NCI-H2196 treated with DMSO at 0.1 percent for 48 hours (cell line): ENCODE measurements around the gene SPATA31D1.
"Not testable (repeated sequence)": the region's sequence is repeated elsewhere in the genome, so short reads cannot be mapped to it uniquely, and the experiment has no call there.

Experiments used
- DNase-seq: peaks from one replicate; lab custom pipeline; 2025; ENCODE audit not compliant: unreplicated experiment; lab: John Stamatoyannopoulos, UW

The SPATA31D1 gene

DNA sequence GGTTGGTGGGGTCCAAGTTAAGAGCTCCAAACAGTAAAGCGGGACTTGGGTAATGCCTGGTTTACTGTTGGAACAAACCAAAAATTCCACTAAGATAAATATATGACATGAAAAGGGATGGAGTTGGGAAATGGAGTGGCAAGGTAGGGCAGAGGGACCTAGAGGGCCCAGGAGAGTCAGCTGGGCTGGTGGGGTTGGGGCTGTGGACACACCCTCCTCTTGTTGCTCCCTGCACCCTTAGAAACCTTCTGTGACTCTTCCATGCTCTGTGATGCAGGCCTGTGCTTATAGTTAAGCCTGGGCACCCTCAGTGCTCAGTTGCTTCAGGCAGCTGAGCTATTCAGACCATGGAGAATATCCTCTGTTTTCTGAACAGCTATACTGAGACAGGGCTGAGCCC is at the start of gene SPATA31D1:
SPATA31D1 (plus strand) TSS at position 301 of the 400 bp plus-strand sequence; CDS start at position 348, 47 bp downstream.
- not testable (repeated sequence) for DNase-seq

DNA sequence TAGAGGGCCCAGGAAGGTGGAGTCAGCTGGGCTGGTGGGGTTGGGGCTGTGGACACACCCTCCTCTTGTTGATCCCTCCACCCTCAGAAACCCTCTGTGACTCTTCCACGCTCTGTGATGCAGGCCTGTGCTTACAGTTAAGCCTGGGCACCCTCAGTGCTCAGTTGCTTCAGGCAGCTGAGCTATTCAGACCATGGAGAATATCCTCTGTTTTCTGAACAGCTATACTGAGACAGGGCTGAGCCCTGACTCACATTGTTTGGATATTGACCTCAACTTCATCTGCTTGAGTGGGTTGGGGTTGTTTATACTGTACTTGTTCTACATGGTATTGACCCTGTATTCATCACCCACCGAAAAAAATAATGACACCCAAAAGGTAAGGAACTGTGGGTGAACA is 45.2 kb upstream of the SPATA31D1 start, which contains the start of gene SPATA31D3:
SPATA31D3 (plus strand) TSS at position 108 of the 400 bp plus-strand sequence; CDS start at position 194, 86 bp downstream.
- not testable (repeated sequence) for DNase-seq

DNA sequence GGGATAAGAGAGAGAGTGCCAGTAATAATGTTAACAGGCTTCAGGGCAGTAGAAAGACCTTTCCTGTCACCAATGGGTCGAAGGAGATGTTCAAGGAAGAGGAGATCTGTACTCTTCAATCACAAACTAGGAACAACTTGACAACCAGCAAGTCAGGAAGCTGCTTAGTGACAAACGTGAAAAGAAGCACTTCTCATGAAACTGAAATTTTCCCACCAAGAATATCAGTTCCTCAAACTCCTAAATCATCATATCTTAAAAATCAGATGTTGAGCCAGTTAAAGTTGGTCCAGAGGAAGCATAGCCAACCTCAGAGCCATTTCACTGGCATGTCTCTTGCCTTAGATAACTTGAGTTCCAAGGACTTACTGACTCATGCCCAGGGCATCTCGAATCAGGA is 39.9 kb upstream of the SPATA31D1 start:
- DNase-seq: not testable (repeated sequence)

DNA sequence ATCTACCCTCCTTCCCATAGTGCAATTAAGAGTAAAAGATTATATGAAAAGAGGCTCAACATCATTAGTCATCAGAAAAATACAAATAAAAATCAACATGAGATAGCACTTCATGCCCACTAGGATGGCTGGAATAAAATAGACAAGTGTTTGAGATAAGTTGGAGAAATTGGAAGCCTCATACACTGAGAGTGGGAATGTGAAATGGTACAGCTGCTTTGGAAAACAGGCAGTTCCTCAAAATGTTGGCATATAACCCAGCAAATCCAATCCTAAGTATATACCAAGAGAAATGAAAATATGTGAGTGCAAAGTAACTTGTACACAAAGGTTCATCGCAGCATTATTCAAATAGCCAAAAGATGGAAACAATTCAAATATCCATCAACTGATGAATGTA is 35.5 kb upstream of the SPATA31D1 start:
- DNase-seq: no peak

DNA sequence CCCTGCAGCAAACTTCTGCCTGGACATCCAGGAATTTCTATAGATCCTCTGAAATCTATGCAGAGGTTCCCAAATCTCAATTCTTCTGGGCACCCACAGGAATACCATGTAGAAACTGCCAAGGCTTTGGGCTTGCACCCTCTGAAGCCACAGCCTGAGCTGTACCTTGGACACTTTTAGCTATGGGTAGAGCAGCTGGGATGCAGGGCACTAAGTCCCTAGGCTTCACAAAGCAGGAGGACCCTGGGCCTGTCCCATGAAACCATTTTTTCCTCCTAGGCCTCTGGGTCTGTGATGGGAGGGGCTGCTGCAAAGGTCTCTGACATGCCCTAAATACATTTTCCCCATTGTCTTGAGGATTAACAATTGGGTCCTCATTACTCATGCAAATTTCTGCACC is 32.9 kb upstream of the SPATA31D1 start:
- DNase-seq: no peak

DNA sequence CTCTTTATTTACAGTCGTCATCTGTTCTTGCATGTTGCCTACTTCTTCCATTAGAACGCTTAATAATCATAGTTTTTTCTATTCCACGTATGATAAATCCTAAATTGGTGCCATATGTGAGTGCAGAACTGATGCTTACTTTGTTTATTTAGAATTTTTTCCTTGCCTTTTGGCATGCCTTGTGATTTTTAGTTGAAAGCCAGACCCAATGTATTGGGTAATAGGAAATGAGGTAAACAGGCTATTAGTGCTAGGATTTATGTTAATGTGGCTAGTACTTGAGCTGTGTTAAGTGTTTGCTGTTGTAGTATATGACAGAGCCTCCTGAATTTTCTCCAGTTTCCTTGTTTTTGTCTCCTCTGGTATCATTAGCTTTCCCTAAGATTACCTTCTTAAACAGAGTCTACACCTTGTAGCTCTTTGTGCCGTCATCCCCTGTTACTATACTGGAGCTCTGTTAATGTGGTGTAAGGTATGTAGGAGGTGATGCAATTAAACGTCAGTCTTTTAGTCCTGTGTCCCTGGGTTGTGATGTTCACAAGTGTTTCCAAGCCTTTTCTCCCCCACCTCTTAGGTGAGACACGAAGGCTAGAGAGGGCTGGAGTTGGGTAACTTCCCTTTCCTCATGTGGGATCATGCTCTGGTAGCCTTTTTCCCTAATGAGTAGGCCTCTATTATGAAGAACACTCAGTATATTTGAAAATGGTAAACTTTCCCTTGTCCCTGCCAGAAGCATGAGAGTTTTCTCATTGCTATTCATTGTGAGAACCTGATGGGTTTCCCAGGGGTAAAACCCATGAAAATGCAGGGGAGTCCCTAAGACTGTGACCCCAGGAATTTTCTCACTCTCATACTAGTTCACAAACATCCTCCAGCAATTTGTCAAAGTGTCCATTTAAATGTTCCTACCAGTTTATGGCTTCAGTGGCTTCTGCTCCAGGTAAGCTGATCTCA is 24.1 kb upstream of the SPATA31D1 start:
- DNase-seq: no peak

DNA sequence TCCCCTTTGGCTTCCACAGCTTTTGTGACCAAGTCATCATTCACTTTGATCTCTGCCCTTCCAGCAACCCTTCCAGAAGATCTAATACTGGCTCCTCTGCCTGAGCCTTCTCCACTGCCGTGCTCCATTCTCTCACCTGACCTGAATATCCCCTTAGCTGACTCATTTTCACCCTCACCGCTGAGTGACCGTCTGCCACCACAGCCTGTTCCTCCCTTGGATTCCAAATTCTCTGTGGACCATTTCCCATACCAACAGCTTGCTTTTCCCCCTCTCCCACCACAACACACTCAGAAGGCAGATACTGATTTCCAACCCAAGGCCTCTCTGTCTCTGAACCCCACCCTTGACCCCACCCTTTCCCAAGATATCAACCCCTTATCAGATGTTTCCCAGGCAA is 20.5 kb upstream of the SPATA31D1 start:
- DNase-seq: no peak

DNA sequence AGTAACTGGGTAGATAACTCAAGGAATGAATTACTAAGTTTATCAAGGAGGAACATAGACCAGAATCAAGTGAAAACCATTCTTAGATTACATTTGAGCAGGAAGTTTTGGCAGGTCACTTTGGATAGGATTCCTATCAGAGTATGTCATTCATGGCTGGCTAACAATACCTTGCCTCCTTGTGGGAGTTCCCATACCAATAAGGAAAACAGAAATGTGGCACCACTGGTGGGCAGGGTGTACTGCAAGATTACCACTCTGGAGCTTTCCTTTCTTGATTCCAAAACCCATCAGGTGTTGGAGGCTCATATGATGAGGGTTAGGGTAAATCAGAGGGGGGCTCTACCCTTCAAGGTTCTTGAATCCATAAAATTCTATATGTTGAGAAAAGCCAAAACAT is 18.6 kb upstream of the SPATA31D1 start:
- no peak for DNase-seq

DNA sequence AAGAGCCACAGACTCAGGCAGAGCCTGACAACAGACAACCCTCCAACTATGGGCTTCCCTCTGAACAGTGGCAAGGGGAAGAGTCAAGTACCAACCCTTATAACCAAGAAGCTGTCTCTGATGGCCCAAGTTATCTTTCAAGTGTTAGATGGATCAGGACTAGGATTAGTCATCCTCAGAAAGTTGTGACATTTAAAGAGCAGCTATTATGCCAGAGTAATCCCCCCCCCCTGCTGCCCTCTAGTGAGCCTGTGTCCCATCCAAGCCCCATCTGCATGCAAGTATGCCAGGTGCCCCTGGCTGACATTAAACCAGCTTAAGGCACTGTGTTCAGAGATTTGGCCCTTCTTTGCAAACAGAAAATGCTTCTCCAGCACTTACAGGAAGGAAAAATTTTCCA is 16.8 kb upstream of the SPATA31D1 start:
- DNase-seq: no peak

DNA sequence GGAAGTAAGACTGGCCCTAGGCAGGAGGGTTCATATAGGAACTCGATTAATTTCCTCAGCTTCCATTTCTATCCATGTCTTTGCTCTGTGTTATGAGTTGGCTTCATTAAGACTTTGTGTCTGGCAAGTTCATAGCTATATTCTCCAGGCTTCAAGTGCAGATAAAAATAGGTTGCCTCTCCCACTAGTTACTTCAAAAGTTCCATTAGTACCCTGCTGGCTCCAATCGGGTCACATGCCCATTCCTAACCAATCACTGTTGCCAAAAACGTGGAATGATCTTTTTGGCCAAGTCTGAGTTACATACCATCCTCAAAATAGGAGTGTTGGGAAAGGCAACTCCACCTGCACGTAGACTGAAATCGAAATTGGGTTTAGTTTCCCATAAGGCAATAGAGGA is 13.8 kb upstream of the SPATA31D1 start:
- no peak for DNase-seq

DNA sequence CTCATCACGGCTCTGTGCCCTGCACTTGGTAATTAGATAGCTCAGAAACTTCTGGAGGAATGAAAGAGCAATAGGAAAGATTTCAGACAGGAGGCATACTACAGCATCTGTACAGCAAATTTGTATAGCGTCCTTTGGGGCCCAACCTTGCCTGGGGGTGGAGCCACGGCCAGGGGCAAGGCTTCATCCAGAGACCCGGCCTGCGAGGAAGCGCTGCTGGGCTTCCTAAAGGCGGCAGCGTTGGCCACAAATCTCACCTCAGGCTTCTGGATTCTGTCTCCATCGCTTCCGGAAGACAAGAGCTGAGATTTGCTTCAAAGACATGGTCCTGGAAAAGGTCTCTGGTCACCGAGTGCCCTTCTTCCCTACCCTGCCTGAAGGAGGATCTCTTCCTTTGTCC is 12.2 kb upstream of the SPATA31D1 start:
- DNase-seq: no peak

DNA sequence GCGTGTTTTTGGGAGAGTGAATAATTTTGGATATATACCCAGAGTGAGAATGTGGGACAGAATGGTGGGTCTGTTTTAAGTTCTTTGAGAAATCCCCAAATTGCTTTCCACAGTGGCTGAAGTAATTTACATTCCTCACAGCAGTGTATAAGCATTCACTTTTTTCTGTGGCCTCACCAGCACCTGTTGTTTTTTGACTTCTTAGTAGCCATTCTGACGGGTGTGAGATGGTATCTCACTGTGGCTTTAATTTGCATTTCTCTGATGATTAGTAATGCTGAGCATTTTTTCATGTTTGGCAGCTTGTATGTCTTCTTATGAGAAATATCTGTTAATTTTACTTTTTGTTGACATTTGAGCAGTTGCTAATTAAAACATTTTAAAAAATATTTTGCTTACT is 9.4 kb upstream of the SPATA31D1 start:
- no peak for DNase-seq

DNA sequence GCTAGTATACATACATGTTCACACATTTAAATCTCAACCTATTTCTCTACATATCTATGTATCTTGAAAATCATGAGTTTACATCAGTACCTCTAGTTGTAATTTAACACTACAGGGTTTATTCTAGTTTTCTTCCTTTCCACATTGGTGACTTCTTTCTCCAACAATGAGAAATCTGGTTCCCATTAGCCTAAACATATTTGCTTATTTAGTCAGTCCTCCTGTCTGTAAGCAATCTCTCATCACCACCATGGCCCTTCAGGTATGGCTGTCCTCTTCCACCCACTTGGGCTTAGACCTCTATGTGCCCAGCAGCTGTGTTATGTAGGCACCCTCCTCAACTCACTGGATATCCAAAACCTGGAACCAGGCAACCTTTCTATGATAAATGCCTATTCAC is 8.0 kb upstream of the SPATA31D1 start:
- no peak for DNase-seq

DNA sequence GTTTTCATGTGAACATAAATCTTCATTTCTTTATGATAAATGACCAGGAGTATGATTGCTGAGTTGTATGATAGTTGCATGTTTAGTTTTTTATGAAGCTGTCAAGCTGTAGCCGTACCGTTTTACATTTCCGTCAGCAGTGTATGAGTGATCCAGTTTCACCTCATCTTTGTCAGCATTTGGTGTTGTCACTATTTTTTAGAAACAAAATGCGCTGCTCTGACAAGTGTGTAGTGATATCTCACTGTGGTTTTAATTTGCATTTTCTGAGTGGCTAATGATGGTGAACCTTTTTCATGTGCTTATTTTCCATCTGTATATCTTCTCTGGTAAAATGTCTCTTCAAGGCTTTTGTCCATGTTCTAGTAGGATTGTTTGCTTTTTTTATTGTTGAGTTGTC is 6.7 kb upstream of the SPATA31D1 start:
- DNase-seq: no peak

DNA sequence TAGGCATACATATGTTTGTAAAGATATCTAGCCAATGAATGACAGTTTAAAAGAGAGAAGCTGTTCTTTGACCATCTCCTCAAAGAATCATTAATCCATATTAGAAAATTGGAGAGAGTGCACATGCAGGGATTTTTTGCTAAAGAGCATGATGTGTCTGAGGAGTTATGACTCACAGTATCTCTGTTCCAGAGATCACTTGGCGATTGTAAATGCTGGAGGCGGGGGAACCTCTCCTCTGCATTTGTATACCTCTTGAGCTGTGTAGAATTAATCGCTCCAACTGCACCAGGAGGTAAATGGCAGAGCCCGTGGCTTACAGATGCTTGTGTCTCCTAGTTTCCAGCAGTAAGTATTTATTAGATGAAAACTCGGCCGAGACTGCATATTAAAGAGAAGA is 3.6 kb upstream of the SPATA31D1 start:
- no peak for DNase-seq

DNA sequence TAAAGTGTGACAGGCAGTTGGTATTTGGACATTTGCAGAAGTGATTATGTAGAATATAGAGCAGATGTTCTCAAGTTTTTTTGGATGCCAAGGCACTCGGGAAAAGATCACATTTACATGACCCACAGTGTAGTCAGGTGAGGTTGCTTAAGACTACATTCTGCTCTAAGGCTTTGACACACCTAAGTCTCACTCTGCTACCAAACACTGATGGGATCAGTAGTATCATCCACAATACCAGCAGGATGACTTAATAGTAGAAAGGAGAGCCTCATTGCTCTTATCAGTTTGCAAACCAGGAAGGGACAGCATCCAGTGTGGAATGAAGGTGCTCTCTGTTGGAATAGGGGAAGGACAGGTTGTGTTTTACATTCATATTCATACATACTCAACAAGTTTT is 2.5 kb upstream of the SPATA31D1 start:
- DNase-seq: no peak

DNA sequence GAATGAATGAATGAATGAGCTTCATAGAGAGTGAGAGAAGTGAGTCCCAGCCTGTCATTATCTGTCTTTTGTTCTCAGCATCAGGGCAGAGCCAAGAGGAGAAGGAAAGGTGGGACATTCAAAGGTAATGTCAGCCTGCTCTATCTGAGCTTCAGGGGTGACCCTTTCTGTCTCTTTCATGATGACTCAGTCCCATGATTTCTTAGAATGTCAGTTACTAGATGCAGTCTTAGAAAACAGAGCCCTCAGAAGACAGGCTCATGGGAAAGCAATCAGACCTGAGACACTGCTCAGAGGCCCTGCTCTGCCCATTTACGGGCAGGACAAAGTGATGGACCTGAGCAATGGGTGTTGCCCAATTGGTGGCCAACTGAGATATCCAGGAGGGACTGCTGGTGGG is 1.1 kb downstream of the SPATA31D1 start:
- no peak for DNase-seq

DNA sequence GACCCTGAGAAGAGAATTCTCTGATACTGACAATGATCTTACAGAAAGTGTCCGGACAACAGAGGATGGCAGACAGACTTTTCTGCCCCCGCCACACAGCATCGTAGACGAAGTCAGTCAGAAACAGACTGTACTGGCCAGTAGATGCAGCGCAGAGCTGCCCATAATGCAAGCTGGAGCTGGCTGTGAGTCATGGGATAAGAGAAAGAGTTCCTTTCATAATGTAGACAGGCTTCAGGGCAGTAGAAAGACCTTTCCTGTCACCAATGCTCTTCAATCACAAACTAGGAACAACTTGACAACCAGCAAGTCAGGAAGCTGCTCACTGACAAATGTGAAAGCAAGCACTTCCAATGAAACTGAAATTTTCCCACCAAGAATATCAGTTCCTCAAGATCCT is 5.1 kb downstream of the SPATA31D1 start:
- DNase-seq: no peak

DNA sequence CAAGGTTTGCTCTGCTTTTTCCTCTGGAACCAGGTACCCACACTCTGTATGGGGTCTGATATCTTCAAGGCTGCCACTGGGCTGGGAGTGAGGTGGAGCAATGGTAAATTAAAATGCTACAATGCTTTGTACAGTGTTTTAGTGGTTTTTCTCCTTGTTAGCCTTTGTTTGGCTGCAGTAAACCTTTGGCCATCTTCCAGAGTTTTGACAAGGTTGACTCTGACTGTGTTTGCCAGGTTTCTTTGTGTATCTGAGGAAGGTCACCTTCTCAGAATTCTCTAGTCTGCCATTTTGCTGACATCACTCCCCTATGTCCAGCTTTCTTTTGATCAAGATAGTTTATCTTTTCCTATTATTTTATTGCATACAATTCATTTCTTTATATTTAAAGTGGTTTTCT is 11.2 kb downstream of the SPATA31D1 start:
- peak; percentile 8 for DNase-seq

DNA sequence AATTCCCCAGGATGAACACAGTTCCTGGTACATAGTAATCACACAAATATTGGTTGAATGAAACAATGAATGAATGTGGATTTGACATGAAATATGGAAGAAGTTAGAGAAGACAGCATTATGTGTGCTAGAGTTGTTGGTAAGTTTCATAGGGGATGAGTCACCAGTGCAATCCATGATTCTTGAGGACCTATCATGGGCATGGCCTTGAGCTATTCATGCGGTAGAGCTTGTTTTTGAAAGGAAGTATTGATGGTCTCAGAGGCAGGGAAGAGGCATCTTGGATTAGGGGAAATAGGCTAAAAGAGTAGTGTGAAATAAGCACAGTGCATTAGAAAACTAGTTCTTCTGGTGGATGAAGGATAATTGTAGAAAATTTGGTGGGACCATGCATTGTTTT is 22.1 kb downstream of the SPATA31D1 start:
- DNase-seq: no peak

DNA sequence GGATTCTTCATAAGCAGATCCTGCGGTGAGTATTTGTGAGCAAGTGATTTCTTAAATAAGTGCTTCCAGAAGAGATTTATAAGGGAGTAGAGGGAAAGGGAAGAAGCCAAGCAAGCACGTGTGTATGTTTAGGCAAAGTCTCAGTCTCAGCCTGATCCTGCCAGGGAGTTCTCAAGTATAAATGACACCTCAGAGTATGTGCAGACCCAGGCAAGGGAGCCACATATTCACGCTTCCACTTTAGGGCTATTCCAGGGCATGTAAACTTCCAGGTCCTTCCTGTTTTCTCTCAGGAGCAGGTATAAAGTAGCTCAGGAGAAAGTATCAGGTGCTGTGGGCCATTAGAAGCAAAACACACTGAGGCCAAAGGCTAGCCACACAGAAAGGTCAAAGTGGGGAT is 22.6 kb downstream of the SPATA31D1 start:
- DNase-seq: no peak

DNA sequence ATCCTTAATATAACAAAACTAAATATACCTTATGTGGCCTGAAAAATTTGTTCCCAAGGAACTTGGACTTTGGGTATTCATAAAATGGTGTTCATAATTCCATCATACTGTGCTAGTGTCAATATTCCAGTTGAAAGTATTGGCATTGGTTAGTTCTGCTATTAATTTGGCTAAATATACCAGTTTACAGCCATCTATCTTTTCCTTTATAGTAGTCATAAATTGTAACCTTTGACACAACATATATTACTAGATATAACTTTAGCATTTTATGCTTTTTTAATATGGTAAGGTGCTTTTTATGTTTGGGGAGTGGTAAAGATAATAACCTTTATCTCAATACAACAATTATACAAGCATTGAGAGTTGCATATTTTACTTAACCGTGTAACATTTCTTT is 23.7 kb downstream of the SPATA31D1 start:
- no peak for DNase-seq

DNA sequence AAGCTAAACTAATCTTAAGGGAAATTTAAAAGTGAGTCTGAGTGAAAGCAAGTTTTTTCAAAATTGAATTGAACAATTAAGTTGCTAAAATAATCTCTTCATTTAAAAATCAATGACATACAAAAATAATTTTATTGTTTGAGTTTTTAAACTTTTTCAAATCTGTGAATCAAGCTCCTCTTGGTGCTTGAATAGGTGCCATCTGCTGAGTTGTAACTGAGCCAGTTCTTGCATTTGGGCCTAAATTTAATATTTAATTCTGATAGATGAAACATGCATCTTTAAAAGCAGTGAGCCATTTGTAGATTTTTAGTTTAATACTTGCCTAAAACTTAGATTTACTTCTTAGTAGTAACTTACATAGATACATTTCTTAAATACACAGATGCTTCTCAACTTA is 31.8 kb downstream of the SPATA31D1 start:
- no peak for DNase-seq
